HS-5 (cell line): ENCODE measurements around the gene SPNS2.

Experiments
- DNase-seq: peaks from one replicate; pipeline ENCODE4 v3.0.0-alpha.2; 2012; ENCODE audit warnings: low read depth

Gene SPNS2

GRCh38 chr17:4537451-4538235 lies 39.0 kb downstream of the SPNS2 start:
- DNase-seq, result no peak

GRCh38 chr17:4538236-4539002 lies 39.7 kb downstream of the SPNS2 start:
- DNase-seq, result no peak

GRCh38 chr17:4539025-4539424 lies 40.3 kb downstream of the SPNS2 start:
- DNase-seq, result no peak

- no peak for DNase-seq
These were observed 41.0 kb downstream of the SPNS2 start for GRCh38 chr17:4539576-4540223.

- no peak for DNase-seq
These were observed 41.6 kb downstream of the SPNS2 start for GRCh38 chr17:4540224-4540651.

GRCh38 chr17:4540687-4541327 lies 42.1 kb downstream of the SPNS2 start:
- no peak for DNase-seq

- DNase-seq, result no peak
These were observed 42.8 kb downstream of the SPNS2 start for GRCh38 chr17:4541328-4542002.

GRCh38 chr17:4542003-4542725 lies 43.5 kb downstream of the SPNS2 start:
- DNase-seq, result no peak

- no peak for DNase-seq
These were observed 44.1 kb downstream of the SPNS2 start for GRCh38 chr17:4542726-4543191.

- DNase-seq, result no peak
These were observed 44.9 kb downstream of the SPNS2 start for GRCh38 chr17:4543557-4544026.

GRCh38 chr17:4544135-4544950 lies 45.7 kb downstream of the SPNS2 start:
- no peak for DNase-seq

- no peak for DNase-seq
These were observed 46.2 kb downstream of the SPNS2 start for GRCh38 chr17:4544951-4545216.

GRCh38 chr17:4545217-4545951 lies 46.7 kb downstream of the SPNS2 start:
- no peak for DNase-seq

- no peak for DNase-seq
These were observed 48.6 kb downstream of the SPNS2 start for GRCh38 chr17:4547118-4547906.

GRCh38 chr17:4548061-4548461 lies 49.4 kb downstream of the SPNS2 start:
- DNase-seq, result no peak

GRCh38 chr17:4548721-4549531 lies 50.2 kb downstream of the SPNS2 start:
- no peak for DNase-seq

GRCh38 chr17:4549781-4550533 lies 51.3 kb downstream of the SPNS2 start:
- DNase-seq, result no peak
